HL-60 (cell line): ENCODE results near the gene CSGALNACT2.

ENCODE experiments used
- DNase-seq, 2 experiments: peaks; one replicate each; pipeline ENCODE4 v3.0.0-alpha.2; 2010 to 2020; ENCODE audit warnings: low read depth in 1 of 2, low spot score in 1 of 2
- H3K27ac ChIP-seq: fragments of 250-450 bp; sonication (Bioruptor Pico); replicated peaks from 2 replicates; pipeline ENCODE4 v1.5.1; 2020; ENCODE audit warnings: mild to moderate bottlenecking, moderate library complexity
- H3K27me3 ChIP-seq: fragments of 250-450 bp; sonication (Bioruptor Pico); 2 replicates; pipeline ENCODE4 v1.5.1; 2021; ENCODE audit warnings: mild to moderate bottlenecking, moderate library complexity; ENCODE audit not compliant: insufficient read depth, poor library complexity, severe bottlenecking
- H3K4me3 ChIP-seq: replicated peaks from 2 replicates; pipeline ENCODE4 v1.5.1; 2011; ENCODE audit warnings: mild to moderate bottlenecking, control low read depth, low read length; ENCODE audit not compliant: insufficient read depth
- CTCF ChIP-seq: IDR thresholded peaks from one replicate; pipeline ENCODE4 v1.5.1; 2011; ENCODE audit warnings: low read length, control low read depth, inconsistent platforms; ENCODE audit not compliant: insufficient read depth
- GABPA ChIP-seq: IDR thresholded peaks from 2 replicates; pipeline ENCODE4 v1.6.1; 2012; ENCODE audit warnings: low read depth
- POLR2AphosphoS5 ChIP-seq: IDR thresholded peaks from 2 replicates; pipeline ENCODE4 v1.6.1; 2012; ENCODE audit warnings: low read depth
- REST ChIP-seq: IDR thresholded peaks from 2 replicates; pipeline ENCODE4 v1.6.1; 2012; ENCODE audit warnings: low read depth; ENCODE audit not compliant: insufficient replicate concordance
- SPI1 ChIP-seq: IDR thresholded peaks from 2 replicates; pipeline ENCODE4 v1.6.1; 2012; ENCODE audit warnings: low read depth, mild to moderate bottlenecking, borderline replicate concordance

Gene CSGALNACT2

GRCh38 chr10:43204943-43205671 is 66.9 kb downstream of the CSGALNACT2 start:
- H3K4me3 ChIP-seq, result no peak overlapping the region
- no peaks in the 10 kb centered on the region for H3K27me3 ChIP-seq
- DNase-seq, result peak; percentile 26 to 69
- H3K27ac ChIP-seq, result no peak overlapping the region
- TF ChIP-seq CTCF (peak; percentile 71), POLR2AphosphoS5 (no peak)

- Histone ChIP-seq H3K27me3 (no peaks in the 10 kb centered on the region), H3K4me3 (no peak overlapping the region), H3K27ac (no peak overlapping the region)
- TF ChIP-seq GABPA, result no peak
- no peak for TF ChIP-seq POLR2AphosphoS5
- no peak for TF ChIP-seq CTCF
- TF ChIP-seq SPI1, result no peak
- no peak for TF ChIP-seq REST
- no peak for DNase-seq
Observed at GRCh38 chr10:43205681-43206390, 67.6 kb downstream of the CSGALNACT2 start.

GRCh38 chr10:43206391-43207235 is 68.4 kb downstream of the CSGALNACT2 start:
- Histone ChIP-seq H3K4me3 (no peak overlapping the region), H3K27me3 (no peaks in the 10 kb centered on the region), H3K27ac (no peak overlapping the region)
- TF ChIP-seq SPI1, result no peak
- TF ChIP-seq CTCF, result no peak
- TF ChIP-seq GABPA, result no peak
- TF ChIP-seq POLR2AphosphoS5, result no peak
- no peak for TF ChIP-seq REST
- DNase-seq, result no peak
